ENCODE measurements around the gene SORCS2.

The SORCS2 gene

GRCh38 chr4:7620086-7620813 is 427.9 kb downstream of the SORCS2 start:
- no peak for DNase-seq (ENCODE audit: low spot score)

GRCh38 chr4:7620814-7621176 is 428.5 kb downstream of the SORCS2 start:
- DNase-seq (ENCODE audit: low spot score): no peak

GRCh38 chr4:7621252-7622035 is 429.1 kb downstream of the SORCS2 start:
- DNase-seq (ENCODE audit: low spot score): no peak

DNA sequence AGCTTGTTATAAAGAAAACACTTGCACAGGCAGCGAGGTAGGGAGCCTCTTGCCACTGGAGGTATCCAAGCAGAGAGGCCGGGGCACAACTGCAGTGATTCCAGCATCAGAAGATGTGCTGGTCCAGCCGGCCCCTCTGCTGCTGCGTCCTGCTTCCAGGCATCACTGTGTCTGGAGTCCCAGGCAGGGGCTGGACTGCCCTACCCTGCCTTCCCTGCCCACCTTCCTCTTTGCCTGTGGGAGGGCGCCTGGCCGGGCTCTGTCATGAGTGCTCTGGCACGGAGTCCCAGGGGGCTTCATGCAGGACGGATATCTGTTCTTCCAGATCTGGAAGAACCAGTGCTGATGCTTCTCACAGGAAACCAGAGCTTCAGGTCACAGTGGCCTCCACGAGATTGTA is 430.0 kb downstream of the SORCS2 start:
- DNase-seq (ENCODE audit: low spot score): no peak

DNA sequence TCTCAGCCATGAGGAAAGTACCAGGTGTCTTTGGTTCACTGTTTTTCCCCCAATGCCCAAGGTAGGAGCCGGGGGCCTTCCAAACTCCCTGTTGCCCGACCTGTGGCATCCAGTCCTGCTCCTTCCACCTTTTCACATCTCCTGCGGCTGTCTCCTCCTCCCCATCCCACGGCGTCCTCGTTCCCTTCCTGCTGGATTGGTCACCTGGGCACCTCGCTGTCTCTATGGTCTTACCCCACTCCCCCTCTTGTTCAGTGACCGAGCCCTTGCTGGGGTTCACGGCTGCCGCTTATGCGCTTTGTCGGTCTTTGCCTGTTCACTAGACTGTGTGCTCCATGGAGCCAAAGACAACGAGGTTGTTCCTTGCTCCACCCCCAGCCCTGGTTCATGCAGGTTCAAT is 431.1 kb downstream of the SORCS2 start:
- DNase-seq (ENCODE audit: low spot score): no peak

GRCh38 chr4:7624396-7624980 is 432.1 kb downstream of the SORCS2 start:
- no peak for DNase-seq (ENCODE audit: low spot score)

DNA sequence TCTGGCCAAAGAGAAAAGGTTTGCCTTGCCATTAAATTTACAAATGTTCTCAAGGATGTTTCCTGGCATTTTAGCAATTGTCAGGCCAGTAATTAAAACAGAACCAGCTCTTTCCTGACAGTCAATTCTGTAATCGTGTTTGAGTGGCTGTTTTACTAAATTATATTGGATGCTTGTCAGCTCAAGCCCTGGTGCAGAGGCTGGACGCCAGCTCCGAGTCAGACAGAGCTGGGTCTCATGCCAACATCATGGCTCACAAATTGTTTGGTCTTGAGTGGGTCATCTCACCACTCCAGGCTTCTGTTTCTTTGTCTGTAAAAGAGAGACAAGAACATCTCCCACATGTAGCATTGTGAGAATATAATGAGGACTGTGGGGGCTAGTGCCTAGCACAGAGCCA is 432.7 kb downstream of the SORCS2 start:
- DNase-seq (ENCODE audit: low spot score): peak; percentile 49

DNA sequence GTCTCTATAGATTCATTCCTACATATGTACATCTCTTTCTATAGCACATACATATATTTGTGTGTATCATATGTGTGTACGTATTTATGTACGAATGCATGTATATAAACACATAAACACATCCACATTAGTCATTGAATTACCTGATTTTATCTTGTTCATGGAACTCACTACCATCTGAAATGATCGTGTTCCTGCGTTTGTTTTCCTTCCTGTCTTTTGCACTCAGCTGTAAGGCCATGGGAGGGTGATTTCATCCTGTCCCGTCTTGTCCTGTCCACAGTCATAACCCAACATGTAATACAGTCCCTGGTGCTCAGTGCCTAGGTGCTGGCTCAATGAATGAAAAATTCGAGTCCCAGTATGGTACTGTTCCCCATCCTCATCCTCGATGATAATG is 434.2 kb downstream of the SORCS2 start:
- no peak for DNase-seq (ENCODE audit: low spot score)

GRCh38 chr4:7627251-7628250 is 435.2 kb downstream of the SORCS2 start:
- DNase-seq (ENCODE audit: low spot score): no peak

GRCh38 chr4:7628432-7628831 is 436.1 kb downstream of the SORCS2 start:
- DNase-seq (ENCODE audit: low spot score): no peak

DNA sequence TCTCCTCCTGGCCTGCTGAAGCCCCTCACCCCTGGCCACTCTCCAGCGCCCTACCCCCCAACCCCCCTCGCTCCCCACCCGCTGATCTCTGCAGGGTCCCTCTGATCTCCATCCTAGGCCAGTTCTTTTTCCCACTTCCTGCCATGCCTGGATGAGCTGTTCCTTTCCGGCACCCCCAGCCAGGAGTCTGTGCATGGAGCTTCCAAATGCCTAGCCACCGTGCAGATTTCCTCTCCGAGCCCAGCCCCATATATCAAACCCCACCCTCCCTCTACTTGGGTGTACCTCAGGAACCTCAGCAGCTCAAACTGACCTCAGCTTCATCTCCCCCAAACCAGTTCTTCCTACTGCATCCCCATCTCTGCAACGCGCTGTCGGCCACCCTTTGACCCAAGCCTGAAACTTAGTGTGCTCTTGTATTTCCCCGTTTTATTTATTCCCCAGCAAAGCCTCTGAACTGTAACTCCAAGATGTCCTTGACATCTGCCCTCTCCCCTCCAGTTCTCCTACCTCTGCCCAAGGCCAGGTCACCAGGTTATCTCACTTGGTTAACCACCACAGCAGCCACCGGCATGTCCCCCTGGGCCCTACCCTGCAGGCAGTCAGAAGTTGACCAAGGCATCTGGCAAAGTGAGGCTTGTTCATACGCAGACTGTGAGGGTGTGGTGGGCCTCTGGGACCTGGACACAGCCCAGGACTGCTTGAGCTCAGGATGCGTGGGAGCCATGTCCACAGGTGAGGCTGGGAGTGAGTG is 437.3 kb downstream of the SORCS2 start:
- DNase-seq (ENCODE audit: low spot score): no peak

- peak; percentile 62 for DNase-seq (ENCODE audit: low spot score)
Measured at GRCh38 chr4:7630568-7631287, 438.4 kb downstream of the SORCS2 start.

- no peak for DNase-seq (ENCODE audit: low spot score)
Measured at GRCh38 chr4:7631288-7632014, 439.1 kb downstream of the SORCS2 start.

GRCh38 chr4:7632341-7632740 is 440.0 kb downstream of the SORCS2 start:
- peak; percentile 95 for DNase-seq (ENCODE audit: low spot score)

DNA sequence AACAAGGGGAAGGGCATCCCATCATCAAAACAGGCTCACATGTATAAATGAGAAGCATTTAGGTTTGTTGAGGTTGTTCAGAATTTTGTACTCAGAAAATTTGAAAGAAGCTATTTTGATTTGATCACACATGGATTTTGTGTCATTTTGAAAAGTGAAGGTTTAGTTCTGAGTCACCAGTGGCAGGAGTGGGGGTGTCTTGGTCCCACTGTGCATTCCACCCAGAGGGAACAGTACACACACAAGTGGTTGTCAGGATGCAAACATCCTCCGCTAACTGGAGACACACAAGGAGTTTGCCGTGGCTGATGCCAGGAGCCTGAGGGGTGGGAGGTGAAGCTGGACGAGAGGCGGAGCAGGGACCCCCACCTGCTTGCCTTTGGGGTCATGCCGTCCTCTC is 440.6 kb downstream of the SORCS2 start:
- no peak for DNase-seq (ENCODE audit: low spot score)

DNA sequence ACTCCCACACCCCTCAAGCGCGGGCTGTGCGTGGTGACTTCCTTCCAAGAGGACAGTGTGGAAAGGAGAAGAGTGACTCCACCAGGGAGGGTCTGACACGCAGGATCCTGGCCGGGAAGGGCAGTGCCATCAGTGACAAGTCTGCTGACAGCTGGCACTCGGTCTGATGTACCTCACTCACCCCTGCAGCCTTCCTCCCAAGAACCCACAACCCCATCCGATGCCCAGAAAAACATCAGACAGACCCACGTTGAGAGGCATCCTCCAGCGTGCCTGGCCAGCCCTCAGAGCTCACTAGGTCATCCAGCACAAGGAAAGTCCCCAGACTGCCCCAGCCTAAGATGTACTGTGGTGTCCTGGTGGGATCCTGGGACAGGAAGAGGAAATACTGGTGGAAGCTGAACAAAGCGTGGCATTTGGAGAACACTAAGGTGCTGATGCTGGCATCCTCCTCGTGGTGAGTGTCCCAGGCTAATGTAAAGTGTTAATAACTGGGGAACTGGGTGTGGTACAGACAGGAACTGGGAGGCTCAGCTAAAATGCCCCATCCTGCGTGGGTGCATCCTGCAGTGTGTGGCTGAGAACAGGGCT is 442.4 kb downstream of the SORCS2 start:
- DNase-seq (ENCODE audit: low spot score): no peak

DNA sequence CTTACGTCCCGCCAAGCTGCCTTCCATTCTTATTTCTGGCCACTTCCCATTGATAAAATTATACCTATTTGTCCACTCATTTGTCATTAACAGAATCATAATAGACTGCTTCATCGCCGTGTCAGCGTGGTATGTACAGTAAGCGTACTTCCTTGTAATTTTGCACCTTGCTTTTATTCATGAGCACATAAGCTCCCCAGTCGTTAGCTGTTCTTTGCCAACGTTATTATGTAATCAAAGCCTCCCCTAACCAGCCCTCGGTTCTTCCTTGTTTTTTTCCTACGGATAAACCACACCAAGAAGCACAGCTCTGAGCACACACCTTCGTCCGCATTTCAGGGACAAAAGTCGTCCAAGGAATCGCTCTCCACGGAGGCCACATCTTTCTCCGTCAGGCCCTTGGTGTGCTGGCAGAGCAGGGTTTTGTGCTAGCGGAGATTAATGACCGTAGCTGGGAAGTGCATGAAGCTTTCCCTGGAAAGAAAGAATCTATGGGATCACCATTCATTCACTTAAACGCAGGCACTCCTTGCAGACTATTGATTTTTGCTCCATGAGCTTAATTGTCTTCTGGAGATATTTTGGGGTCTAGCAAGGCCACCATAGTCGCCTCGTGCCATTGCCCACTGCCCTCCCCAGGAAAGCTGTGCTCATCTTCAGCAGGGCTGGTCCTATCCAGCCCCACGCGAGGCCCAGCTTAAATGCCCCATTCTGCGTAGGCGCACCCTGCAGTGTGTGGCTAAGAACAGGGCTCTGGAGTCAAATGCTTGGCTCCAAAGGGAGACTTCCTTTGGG is 443.3 kb downstream of the SORCS2 start:
- no peak for DNase-seq (ENCODE audit: low spot score)

- DNase-seq (ENCODE audit: low spot score): no peak
Measured at GRCh38 chr4:7636240-7636508, 443.8 kb downstream of the SORCS2 start.

DNA sequence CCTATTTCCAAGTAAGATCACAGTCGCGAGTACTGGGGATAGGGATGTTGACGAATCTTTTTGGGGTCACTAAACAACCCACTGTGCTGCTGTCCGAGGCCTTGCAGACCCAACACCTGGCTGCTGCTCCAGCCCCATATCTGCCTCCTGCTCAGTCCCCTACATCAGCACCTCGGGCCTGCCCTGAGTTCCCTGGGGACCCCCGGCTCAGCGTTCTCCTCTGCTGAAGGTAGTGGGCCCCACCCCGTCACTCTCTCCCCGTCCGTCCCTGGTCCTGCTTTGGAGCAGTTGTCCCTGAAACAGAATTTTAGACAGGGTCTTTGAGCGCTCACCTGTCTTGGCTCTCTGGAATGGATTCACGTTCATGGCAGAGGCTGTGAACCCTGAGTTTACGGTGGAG is 444.8 kb downstream of the SORCS2 start:
- DNase-seq (ENCODE audit: low spot score): no peak

All from cerebellar cortex (tissue), 1 donor.